Cardiac septum (tissue), 1 donor: ENCODE results near the gene KNG1. TPM values are rescaled to one million over a fixed set of nuclear protein-coding genes. Genes with fewer than 3 reads are reported as not detected.

Experiments
- DNase-seq: peaks from one replicate; pipeline ENCODE4 v3.0.0-alpha.2; 2020; ENCODE audit warnings: low spot score
- intact Hi-C: fragments of 100-400 bp; cut with DNase I; formaldehyde crosslinking; loops from one replicate; pipeline ENCODE4 v1.14.0; 2022
- total RNA-seq: library from RNA; stranded (reverse); fragmentation: NEBNext Ultra II Directional; extraction: Animal tissue kit (Norgen Biotek cat#: 25700); gene quantifications from one replicate; pipeline ENCODE4 v1.2.1, GENCODE V29; 2021
- donor health status: DM: no; HTN: no; CAD: no.

KNG1 gene
- total RNA-seq, 1 donor from 2014 or later: not detected

DNA sequence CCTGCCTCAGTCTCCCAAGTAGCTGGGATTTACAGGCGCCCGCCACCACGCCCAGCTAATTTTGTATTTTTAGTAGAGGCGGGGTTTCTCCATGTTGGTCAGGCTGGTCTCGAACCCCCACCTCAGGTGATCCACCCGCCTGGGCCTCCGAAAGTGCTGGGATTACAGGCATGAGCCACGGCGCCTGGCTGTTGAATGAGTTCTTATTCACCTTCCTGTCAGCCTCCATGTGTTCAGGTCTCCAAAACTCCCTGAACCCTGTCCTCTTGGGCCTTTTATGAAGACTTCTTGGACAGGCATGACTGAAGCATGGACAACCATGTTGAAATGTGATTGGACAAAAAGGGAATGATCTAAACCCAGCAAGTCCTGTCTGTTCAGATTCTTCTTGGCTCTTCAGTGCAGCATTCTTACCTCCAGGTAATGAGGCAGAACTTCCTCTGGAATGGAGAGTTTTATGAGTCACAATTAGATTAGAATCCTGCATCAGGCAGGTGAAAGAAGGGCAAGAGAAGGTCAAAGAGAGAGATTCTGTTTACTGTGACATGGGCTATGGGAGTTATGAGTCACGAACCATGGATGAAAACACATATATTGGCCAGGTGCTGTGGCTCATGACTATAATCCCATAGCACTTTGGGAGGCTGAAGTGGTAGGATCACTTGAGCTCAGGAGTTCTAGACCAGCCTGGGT, 43.1 kb downstream of the KNG1 start:
- intact Hi-C loops: no loop called here
- no peak for DNase-seq

DNA sequence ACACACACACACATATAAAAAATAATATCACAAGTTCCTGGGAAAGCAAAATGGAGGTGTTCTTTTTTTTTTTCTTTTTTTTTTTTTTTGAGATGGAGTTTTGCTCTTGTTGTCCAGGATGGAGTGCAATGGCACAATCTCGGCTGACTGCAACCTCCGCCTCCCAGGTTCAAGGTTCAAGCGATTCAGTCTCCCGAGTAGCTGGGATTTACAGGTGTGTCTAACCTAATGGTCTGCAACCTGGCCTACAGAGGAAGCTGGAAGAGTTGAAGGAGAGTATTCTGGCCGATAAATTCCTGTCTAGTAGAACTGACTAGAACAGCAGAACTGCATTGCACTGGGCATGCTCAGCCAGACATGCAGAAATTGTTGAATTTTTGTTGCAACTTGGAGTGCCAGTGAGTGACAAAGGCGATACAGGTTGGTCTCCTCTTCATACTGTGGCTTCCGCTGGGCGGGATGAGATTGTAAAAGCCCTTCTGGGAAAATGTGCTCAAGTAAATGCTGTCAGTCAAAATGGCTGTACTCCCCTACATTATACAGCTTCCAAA, 43.8 kb downstream of the KNG1 start:
- no peak for DNase-seq
- intact Hi-C loops: no loop called here

DNA sequence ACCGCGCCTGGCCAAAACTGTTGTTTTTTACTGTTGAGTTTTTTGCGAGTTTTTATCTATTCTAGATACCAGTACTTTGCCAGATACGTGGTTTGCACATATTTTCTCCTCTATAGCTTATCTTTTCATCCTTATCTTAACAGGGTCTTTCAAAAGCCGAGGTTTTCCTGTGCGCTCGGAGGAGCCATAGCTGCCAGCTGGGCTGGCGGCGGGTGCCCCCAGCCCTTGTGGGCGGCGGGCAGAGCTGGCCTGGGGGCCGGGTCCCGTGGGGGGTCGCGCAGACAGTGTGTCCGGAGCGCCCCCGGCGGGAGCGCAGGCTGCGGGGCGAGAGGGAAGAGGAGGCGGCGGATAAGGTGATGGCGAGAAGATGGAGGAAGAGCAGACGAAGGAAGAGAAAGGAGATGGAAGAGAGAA, 55.1 kb downstream of the KNG1 start:
- DNase-seq: no peak
- intact Hi-C loops: no loop called here

DNA sequence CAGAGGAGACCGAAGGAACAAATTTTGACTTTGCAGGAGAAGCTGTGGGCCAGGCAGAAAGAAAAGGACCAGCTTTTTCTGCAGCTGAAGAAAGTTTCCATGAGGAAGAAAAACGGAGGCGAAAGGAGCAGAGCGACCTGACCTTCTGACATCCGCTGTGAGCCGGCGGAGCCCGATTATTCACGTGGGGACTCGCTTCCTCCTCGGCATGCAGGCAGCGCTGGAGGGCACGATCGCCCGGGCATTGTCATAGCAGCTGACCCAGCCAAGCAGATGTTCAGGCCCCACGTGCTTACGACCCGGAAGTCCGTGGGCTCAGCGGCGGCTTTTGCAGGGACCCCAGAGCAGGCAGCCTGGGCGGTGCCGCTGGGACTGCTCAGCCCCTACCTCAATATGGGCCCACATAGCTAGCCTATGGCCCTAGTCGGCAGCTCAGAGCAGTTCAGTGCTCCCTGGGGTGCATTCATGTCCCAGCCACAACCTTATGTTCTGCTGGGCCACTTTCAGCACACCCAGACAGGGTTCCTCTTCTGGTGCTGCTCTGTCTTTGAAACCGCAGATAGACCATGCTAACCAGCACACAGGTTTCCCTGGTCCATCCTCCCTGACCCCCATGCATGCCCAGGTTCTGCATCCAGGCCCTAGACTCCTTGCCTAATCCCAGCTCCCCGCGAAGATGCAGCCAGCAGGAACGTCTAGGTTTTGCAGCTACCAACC, 55.7 kb downstream of the KNG1 start:
- intact Hi-C loops: no loop called here

GRCh38 chr3:186775999-186776398, 58.8 kb downstream of the KNG1 start:
- intact Hi-C loops: no loop called here
- DNase-seq: no peak

More for the DNA sequence above, 55.7 kb downstream of the KNG1 start:
- DNase-seq: peak; percentile 91

- intact Hi-C loops: no loop called here
- DNase-seq: no peak
Measured at GRCh38 chr3:186779204-186779603, 62.0 kb downstream of the KNG1 start.

DNA sequence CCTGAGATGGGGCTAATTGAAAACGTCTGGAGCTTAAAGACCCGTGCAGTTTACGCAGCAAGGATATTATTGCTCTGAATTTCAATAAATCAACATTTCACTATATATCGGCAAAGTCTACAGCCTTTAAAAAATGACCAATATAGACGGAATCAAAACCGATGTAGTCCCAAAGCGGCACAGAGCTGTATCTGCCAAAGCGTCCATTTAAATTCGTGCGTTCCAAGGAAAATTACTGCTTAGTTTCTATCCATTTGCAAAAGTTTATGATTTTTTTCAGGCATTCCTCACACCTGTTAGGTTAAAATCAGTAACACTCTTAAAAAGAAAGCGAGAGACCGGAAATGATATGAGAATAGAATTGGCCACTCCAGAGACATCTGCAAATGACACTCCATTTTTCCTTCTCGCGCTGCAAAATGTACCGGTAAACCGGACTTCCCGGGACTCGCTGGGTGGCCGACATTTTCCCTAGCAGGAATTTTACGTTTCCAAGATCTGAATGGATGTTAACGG, 65.4 kb downstream of the KNG1 start:
- no peak for DNase-seq
- intact Hi-C loops: loop anchor here (2.0 to 5.0 kb wide), 2 partner anchors 150 to 212 kb away; partner anchors contain the start of genes DNAJB11 and ST6GAL1

GRCh38 chr3:186783058-186783730, 66.0 kb downstream of the KNG1 start, which contains the start of gene EIF4A2:
EIF4A2 (plus strand) TSS chr3:186783577; CDS start chr3:186783611, 34 bp downstream.
- peak; percentile 95 for DNase-seq
- intact Hi-C loops: loop anchor here (2.0 to 5.0 kb wide), 2 partner anchors 149 to 212 kb away; partner anchors contain the start of genes DNAJB11 and ST6GAL1

- intact Hi-C loops: loop anchor here (2.0 to 5.0 kb wide), 3 partner anchors 23 to 213 kb away; partner anchors contain the start of genes DNAJB11, RFC4 and ST6GAL1
- DNase-seq: peak; percentile 93
Measured at GRCh38 chr3:186783731-186784515, 66.8 kb downstream of the KNG1 start.

- no peak for DNase-seq
- intact Hi-C loops: loop anchor here (2.0 to 5.0 kb wide), 2 partner anchors 22 to 147 kb away; partner anchors contain the start of genes RFC4 and ST6GAL1
Measured at GRCh38 chr3:186784820-186785494, 67.8 kb downstream of the KNG1 start.

DNA sequence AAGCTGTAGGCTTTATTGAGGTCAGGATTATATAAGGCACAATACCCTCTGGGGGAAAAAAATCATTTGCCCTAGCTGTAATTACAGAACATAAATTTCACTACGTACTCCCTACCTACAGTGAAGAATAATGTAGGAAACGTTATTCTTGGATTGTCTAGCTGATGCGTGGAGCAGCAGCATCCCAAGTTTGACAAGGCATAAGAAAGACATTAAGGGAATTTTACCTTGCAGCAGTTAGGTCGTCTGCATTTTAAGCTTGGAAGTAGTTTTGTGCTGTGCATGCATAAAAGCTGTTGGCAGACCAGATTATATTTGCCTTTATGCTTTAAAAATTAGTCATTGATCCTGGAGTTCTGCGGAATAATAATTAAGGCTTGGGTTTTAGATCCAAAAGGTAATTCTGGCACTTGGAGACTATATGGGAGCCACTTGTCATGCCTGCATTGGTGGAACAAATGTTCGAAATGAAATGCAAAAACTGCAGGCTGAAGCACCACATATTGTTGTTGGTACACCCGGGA, 68.4 kb downstream of the KNG1 start:
- intact Hi-C loops: loop anchor here (2.0 kb wide), 1 partner anchor 21 kb away; the partner anchor contains the start of gene RFC4
- no peak for DNase-seq

GRCh38 chr3:186786922-186787321, 69.8 kb downstream of the KNG1 start:
- intact Hi-C loops: no loop called here

DNA sequence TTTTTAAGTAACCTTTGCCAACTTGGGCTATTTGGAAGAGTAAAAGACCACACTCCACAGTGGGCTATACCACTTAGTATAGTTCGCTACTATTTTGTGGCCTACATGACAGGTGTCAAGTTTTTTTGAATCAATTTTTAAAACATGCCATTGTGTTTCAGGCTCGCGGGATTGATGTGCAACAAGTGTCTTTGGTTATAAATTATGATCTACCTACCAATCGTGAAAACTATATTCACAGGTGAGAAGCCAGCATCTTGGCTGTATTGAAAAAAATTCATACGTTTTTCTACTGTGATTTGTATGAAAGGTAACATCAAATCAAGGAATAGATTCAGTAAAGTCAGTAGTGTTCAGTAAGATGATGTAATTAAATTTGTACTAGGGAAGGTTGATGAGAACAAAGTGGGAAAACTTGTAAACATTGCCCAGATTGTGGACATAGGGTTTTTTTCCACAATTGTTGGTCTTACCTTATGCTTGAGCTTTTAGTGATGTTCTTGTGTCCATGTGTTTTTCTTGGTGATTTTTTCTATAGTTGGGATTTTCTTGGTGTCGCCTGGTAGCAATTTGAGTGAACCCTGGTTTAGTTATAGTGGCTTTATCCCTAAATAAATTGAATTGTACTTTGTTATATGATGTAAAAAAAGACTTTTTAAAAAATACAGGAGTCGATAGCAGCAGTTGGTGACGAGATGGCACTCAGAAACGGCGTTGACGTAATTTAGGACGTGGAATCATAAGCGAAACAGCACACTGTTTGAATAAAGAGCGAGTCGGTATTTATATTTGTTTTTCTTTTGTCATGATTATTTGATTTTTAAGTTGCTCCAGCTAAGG, 70.7 kb downstream of the KNG1 start:
- no peak for DNase-seq
- intact Hi-C loops: no loop called here

More at GRCh38 chr3:186786922-186787321, 69.8 kb downstream of the KNG1 start:
- no peak for DNase-seq

GRCh38 chr3:186788482-186789370, 71.6 kb downstream of the KNG1 start:
- DNase-seq: no peak
- intact Hi-C loops: no loop called here

DNA sequence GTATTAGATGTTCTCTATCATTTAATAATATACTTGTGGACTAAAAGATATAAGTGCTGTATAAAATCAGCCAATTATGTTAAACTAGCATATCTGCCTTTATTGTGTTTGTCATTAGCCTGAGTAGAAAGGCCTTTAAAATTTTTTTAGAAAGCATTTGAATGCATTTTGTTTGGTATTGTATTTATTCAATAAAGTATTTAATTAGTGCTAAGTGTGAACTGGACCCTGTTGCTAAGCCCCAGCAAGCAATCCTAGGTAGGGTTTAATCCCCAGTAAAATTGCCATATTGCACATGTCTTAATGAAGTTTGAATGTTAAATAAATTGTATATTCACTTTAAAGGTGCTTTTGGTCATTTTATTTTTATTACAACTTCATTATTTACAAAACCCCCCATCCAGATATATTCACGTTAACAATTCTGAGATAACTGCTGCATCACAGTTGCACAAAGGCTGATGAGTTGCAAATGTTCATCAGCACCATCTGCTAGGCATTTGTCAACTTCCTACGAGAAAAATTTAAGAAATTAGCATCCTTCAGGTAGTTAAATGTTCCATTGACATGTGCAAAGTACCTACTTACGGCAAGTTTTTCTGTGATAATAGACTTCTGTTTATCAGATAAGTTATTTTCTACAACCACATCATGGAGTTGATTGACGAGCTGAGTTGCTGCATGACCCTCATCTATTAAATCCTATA, 72.5 kb downstream of the KNG1 start:
- DNase-seq: no peak
- intact Hi-C loops: no loop called here
